Fibroblast of gingiva (primary cell): Measurements from ENCODE around the gene RBM41.
A peak's percentile ranks its signal among the peaks of the same experiment; 100 is the strongest.
"Not testable (repeated sequence)": the region's sequence is repeated elsewhere in the genome, so short reads cannot be mapped to it uniquely, and the experiment has no call there.

Experiments used
- DNase-seq: peaks from one replicate; pipeline ENCODE4 v3.0.0-alpha.2; 2011; ENCODE audit warnings: low read depth

The RBM41 gene

DNA sequence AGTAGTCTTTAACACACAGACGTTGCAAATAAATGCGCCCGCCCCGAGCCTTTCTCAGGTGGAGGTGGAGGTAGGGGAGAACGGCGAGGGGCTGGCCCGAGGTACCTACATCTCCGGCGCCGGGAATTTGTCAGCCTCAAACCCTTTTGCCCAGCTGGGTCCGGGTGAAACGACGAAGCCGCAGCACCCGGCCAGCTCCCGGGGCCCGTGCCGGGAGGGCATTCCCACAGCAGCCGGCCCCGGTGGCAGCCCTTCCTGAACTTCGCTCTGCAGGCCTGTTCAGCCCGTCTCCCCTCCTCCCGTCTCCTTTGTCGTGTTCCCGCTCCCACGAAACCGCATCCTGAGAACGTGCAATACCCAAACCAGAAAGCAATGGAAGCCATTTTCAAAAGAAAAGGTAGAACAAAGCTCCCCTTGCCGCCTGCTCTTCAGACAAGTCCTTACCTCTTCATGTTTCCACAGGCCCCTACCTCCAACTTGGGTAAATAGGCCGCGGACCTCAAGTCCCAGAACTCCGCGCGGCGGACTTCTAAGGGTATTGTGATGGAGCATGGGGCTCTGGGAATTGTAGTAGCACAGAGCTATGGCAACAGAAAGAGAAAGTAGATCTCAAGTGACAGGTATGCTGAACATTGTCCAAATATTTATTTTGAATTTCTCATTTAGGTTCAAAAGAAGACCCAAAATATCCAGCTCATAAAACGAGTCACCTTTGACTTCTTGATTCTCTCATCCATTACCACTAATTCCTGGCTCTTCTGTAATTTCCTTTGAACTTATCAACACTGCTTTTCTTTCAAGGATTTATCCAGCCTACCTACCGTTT is at the start of gene RBM41:
Gene RBM41 (minus strand): TSS at position 501 of the 826 bp plus-strand sequence. CDS start 49 bp downstream, at position 452.
- peak; percentile 70 for DNase-seq

DNA sequence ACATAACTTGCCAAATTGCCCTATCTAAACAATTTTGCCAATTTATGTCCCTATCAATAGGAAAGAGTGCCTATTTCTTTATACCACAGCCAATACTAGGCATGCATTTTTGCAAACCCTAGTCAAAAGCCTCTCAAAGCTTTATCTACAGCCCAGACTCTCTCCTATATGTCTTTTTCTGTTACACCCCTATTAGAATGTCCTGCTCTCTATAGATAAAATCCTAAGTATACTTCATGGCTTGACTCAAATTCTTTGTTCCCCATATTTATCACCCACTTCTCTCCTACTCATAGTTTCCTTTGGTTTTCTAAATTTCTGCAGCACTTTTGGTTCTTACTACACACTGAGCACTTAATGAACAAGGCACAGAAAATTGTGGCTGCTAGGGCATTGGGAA is 49.6 kb upstream of the RBM41 start:
- DNase-seq: no peak

DNA sequence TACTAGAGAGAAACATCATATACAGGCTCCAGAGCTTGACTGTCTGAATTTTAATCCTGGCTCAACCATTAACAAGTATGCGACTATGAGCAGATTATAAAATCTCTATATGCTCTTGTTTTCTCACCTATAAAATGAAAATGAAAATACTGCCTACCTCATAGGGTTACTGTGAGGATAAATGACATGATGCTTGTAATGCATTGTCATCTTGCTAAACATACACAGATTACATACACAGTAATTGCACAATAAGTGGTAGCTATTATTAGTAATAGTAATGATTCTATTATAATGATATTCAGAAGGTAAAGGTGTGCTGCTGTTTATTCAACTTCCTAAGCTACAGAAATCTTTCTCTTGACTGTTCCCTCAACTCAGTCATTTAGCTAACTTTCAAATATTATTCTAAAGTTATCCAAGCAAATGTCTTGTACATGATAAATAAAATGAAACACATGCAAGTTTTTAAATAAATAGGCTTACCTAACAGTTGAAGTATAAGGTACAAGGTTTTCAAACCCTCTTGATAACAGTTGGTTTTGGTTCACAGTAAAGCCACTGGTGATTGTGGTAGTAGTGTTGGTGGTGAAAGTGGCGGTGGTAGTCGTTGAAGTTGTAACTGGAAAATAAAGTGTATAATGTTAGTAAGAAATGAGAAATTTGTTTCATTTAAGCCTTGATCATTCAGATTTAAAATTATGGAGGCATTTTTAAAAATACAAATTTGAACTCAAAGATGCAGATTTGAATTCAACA is 48.7 kb upstream of the RBM41 start:
- DNase-seq: no peak

GRCh38 chrX:107157618-107158017 is 39.0 kb upstream of the RBM41 start:
- DNase-seq: not testable (repeated sequence)

DNA sequence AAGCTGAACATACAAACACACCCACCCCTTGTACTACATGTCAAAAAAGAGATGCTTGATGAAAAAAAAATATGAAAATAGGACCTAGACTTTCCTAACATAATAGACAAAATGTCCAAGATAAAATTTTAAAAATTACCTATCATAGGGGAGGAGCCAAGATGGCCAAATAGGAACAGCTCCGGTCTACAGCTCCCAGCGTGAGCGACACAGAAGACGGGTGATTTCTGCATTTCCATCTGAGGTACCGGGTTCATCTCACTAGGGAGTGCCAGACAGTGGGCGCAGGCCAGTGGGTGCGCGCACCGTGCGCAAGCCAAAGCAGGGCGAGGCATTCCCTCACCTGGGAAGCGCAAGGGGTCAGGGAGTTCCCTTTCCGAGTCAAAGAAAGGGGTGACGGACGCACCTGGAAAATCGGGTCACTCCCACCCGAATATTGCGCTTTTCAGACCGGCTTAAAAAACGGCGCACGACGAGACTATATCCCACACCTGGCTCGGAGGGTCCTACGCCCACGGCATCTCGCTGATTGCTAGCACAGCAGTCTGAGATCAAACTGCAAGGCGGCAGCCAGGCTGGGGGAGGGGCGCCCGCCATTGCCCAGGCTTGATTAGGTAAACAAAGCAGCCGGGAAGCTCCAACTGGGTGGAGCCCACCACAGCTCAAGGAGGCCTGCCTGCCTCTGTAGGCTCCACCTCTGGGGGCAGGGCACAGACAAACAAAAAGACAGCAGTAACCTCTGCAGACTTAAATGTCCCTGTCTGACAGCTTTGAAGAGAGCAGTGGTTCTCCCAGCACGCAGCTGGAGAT is 37.2 kb upstream of the RBM41 start:
- DNase-seq: not testable (repeated sequence)

DNA sequence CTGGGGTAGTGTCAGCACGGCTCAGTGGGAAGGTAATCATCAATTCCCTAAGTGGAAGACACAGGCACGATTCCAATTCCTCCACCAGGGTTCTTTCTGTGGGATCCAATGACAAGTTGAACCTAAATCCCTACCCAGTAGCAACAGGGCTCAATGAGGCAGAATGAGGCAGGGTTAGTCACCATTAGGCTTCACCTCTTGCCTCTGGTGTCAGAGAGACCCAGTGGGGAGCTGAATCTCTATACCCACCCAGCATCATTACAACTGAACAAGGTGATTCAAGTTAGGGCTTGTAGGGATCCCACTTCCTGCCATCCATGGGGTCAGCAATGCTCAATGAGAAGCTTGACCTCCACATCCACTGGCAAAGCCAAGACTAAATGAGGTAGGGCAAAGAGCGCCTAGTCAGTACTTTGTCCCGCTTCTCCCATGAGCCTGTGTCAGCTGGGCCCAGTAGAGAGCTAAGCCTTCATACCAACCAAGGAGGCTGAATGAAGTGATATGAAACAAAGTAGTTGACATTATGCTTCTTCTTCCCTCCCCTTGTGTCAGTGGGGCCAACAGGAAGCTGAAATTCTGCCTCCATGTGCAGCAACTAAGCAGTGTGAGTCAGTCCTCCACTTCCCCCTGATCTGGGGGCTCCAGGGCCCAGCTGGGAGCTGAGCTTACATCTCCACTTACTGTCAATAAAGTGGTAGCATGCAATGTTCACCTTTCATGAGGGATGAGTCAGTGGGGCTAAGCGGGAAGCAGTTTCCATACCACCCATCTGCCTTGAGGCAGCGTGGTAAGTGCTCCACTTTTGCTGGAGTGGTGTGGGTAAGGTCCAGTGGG is 36.4 kb upstream of the RBM41 start:
- DNase-seq: no peak

DNA sequence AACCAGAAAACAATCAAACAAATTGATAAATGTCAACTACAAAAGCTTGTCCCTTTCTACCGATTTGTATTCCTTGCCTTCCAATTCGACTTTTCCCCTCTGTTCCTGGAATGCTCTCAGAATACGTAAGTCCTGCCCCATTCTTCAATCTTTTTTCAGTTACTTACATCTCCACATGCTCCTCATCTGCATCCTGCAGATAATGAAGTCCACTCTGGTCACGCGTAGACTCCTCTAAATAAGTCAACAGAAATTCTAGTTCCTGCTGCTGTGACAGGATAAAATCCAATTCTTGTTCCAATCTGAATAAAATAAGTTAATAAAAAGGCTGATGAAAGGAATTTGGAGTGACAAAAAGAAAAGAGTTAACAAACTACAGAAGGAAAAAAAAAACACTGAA is 34.4 kb upstream of the RBM41 start:
- no peak for DNase-seq

- DNase-seq: peak; percentile 0
These were observed 28.0 kb upstream of the RBM41 start for GRCh38 chrX:107146670-107147069.

- DNase-seq: no peak
These were observed 17.3 kb upstream of the RBM41 start for GRCh38 chrX:107135965-107136307.

DNA sequence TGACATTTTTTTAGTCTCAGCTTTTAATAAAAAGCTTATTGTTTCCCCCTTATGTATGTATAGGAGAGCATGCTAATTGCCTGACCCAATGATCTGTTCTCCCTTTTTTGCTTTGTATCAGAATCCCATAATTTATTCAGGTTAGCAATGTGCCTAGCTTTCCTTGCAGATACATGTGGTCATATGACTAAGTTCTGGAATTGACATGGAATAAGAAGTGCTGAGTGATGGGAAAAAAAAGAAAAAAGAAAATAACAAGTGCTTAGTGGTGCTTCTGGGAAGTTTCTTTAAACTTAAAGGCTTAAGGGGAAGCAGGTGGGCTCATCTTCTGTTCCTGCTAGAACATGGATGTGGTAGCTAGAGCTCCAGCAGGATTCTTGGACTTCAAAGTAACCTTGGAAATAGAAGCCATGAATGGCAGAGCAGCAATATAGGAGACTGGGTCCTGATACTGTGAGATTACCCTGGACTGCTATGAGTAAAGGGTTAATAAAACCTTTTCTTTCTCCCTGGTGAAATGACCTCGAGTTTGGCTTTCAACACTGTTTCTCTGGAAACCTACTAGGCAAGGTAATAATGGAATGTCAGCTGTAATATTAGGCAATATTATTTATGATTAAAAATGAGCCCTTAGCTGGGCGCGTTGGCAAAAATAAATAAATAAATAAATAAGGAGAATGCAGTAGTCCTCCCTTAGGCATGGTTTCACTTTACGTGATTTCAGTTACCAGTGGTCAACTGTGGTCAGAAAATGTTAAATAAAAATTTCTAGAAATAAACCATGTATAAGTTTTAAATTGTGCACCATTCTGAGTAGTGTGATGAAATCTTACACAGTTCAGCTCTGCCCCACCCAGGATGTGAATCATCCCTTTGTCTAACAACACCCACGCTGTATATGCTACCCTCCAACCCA is 16.7 kb upstream of the RBM41 start:
- DNase-seq: peak; percentile 29

DNA sequence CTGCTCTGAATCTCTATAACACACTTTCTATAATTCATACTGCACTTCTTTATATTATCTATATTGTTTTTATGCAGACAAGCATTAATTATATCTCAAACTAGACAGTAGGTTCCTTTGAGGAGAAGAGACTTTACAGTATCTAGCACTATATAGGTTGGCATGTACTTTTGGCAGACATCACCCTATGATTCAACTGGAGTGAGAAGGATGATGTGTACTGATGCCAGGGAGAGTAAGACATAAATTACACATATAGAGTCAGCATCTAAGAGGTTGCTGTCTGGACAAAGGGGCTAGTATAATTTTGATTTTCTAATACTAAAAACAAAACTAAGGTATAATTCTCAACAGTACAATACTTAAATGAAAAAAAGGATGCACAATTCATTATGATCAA is 5.1 kb upstream of the RBM41 start:
- DNase-seq: no peak

DNA sequence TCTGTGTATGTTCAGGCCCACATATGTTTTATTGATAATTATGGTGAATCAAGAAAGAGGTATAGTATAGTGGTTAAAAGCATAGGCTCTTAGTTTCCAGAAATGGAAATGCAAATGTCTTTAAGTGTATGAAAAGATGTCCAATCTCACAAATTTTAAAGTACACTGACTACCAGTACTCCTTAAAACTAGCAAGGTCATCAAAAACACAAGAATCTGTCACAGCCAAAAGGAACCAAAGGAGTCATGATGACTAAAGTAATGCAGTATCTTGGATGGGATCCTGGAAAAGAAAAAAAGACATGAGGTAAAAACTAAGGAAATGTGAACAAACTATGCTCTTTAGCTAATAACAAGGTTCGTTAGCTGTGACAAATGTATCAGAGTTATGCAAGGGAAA is 661 bp upstream of the RBM41 start:
- no peak for DNase-seq

- DNase-seq: peak; percentile 0
These were observed 665 bp downstream of the RBM41 start for GRCh38 chrX:107117993-107118321.

GRCh38 chrX:107107459-107107858 is 11.2 kb downstream of the RBM41 start:
- no peak for DNase-seq

DNA sequence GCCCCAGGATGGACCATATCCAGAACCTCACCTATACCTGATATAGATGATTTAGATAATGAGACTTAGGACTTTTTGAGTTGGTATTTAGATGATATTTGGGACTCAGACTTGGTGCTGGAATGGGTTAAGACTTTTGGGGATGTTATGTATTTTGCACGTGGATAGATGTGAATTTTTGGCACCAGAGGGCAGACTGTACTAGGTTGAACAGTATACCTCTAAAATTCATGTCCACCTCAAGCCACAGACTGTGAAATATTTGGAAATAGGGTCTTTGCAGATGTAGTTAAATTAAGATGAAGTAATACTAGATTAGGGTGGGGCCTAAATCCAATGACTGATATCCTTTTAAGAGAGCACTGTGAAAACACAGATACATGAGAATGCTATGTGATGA is 15.6 kb downstream of the RBM41 start:
- no peak for DNase-seq

GRCh38 chrX:107076158-107076557 is 42.5 kb downstream of the RBM41 start:
- DNase-seq: no peak

- DNase-seq: peak; percentile 0
These were observed 60.9 kb downstream of the RBM41 start for GRCh38 chrX:107057731-107058130.

- no peak for DNase-seq
These were observed 63.6 kb downstream of the RBM41 start for GRCh38 chrX:107054978-107055377.

- DNase-seq: no peak
These were observed 68.4 kb downstream of the RBM41 start for GRCh38 chrX:107050195-107050709.

DNA sequence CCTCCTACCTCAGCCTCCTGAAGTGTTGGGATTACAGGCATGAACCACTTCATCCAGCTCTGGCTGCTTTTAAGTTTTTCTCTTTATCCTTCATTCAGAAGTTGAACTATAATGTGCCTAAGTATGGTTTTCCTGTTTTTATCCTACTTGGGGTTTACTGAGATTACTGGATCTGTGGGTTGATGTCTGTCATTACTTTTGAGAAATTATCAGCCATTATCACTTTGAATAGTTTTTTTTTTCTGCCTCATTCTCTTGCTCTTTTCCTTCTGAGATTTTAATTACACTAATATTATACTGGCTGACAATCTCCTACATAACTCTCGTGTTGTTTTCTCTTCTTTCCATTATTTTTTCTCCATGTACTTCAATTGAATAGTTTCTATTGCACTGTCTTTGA is 71.0 kb downstream of the RBM41 start:
- no peak for DNase-seq

- DNase-seq: no peak
These were observed 88.9 kb downstream of the RBM41 start for GRCh38 chrX:107029752-107030151.
